Spleen (tissue), 11 donors: ENCODE measurements around the gene GJC2. TPM values are rescaled to one million over a fixed set of nuclear protein-coding genes. Genes with fewer than 3 reads are reported as not detected.

Experiments
- DNase-seq: peaks from one replicate; pipeline ENCODE4 v3.0.0-alpha.2; 2020
- H3K27ac ChIP-seq, 8 donors: fragments of 200-600 bp; sonication (generic) in 7 of 8; 1 replicate in 4 of 8; 2 replicates in 4 of 8; pipeline versions ENCODE4 v1.5.0 to v1.8.0; 2016 to 2021; ENCODE audit warnings: inconsistent platforms in 4 of 8, mild to moderate bottlenecking in 4 of 8, moderate library complexity in 1 of 8
- H3K27me3 ChIP-seq, 7 donors: fragments of 200-600 bp; sonication (generic) in 6 of 7; replicated peaks in 1 of 7; 1 replicate in 4 of 7; 2 replicates in 3 of 7; pipeline versions ENCODE4 v1.5.0 to v1.8.0; 2016 to 2021; ENCODE audit warnings: inconsistent platforms in 3 of 7, mild to moderate bottlenecking in 1 of 7
- H3K36me3 ChIP-seq, 6 donors: fragments of 200-600 bp; sonication (generic) in 5 of 6; 1 replicate in 4 of 6; 2 replicates in 2 of 6; pipeline versions ENCODE4 v1.5.0 to v1.8.0; 2016 to 2021; ENCODE audit warnings: inconsistent platforms in 2 of 6
- H3K4me1 ChIP-seq, 6 donors: fragments of 200-600 bp; sonication (generic) in 5 of 6; 1 replicate in 3 of 6; 2 replicates in 3 of 6; pipeline versions ENCODE4 v1.5.0 to v1.8.0; 2016 to 2021; ENCODE audit warnings: inconsistent platforms in 3 of 6
- H3K4me3 ChIP-seq, 8 donors: fragments of 200-600 bp; sonication (generic) in 7 of 8; 1 replicate in 4 of 8; 2 replicates in 4 of 8; pipeline versions ENCODE4 v1.5.0 to v1.8.0; 2016 to 2021; ENCODE audit warnings: inconsistent platforms in 4 of 8, mild to moderate bottlenecking in 4 of 8, moderate library complexity in 2 of 8
- H3K9me3 ChIP-seq, 8 donors: fragments of 200-600 bp; sonication (generic) in 7 of 8; 1 replicate in 4 of 8; 2 replicates in 4 of 8; pipeline versions ENCODE4 v1.5.0 to v1.8.0; 2016 to 2021; ENCODE audit warnings: inconsistent platforms in 4 of 8
- POLR2A ChIP-seq, 3 donors: fragments of 450-650 bp; IDR thresholded peaks; one replicate each; pipeline ENCODE4 v1.5.1; 2017; ENCODE audit warnings: antibody characterized with exemption in 3 of 3, mild to moderate bottlenecking in 1 of 3
- POLR2AphosphoS5 ChIP-seq, 3 donors: sonication (generic); formaldehyde crosslinking; IDR thresholded peaks; one replicate each; pipeline ENCODE4 v1.5.1; 2017; ENCODE audit warnings: antibody characterized with exemption in 3 of 3
- WGBS, 5 donors: extraction: QIAGEN DNeasy Blood & Tissue Kit in 3 of 5; methylation state at CpG; one replicate each; pipeline versions ENCODE4 v1.1.5 to v1.1.7; 2013 to 2018; 5-methylcytosine and 5-hydroxymethylcytosine counted together
- intact Hi-C: fragments of 100-400 bp; cut with DNase I; formaldehyde crosslinking; loops from one replicate; pipeline ENCODE4 v1.15.0; 2023; ENCODE audit warnings: low total_unique reads
- polyA plus RNA-seq, 3 donors: library from polyadenylated mRNA; stranded (reverse); fragments of 200-250 nt; gene quantifications; one replicate each; pipeline ENCODE4 v1.2.1, GENCODE V29; 2013
- total RNA-seq, 7 donors: library from RNA; depleted of rRNA in 3 of 7; stranded (reverse); fragments of >200 nt in 3 of 7; fragmentation: NEBNext Ultra II Directional in 4 of 7; extraction: Animal tissue kit (Norgen Biotek cat#: 25700) in 4 of 7; gene quantifications; one replicate each; pipeline versions ENCODE4 v1.1.0 to v1.2.1, GENCODE V29; 2016 to 2021
- TF ChIP-seq, protein P1 (sequence below), 11 experiments: fragments of 200-600 bp in 7 of 11; fragments of 450-650 bp in 4 of 11; sonication (generic) in 4 of 11; IDR thresholded peaks in 8 of 11; conservative IDR thresholded peaks in 3 of 11; 1 replicate in 7 of 11; 2 replicates in 4 of 11; pipeline versions ENCODE4 v1.4.0 to v1.8.0; 2016 to 2021; ENCODE audit warnings: antibody characterized with exemption in 11 of 11, inconsistent platforms in 4 of 11, mild to moderate bottlenecking in 1 of 11
- donor health status: healthy with polysubstance abuse.
- donor health status: DM: no; HTN: no; CAD: no; lungs with moderate emphysema.
- donor health status: DM: no; HTN: no; CAD: no.
- donor health status: Bipolar disorder and iron deficiency.
- donor health status: healthy.
- donor health status: DM: no; HTN: no; CAD: no.
- donor health status: DM: yes; HTN: yes; CAD: no.

The GJC2 gene
- total and polyA plus RNA-seq, 10 donors: 0.35 to 3.5 (median 1.3) TPM

DNA sequence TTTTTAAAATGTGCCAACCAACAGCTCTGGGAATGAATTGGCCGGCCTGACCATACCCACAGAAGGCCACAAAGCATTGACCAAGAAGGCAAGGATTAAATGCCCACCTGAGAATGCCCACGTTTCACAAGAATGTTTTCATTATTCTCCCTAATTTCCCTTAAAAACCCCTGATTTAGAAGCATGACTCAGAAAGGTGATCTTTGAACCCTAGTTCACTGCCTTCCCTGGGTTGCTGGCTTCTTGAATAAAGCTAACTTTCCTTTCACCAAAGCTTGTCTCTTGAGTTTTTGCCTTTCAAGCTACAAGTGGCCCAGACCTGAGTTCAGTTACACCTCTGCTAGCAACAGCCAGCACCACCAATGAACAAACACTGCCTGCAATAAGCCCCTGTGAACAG lies 26.2 kb upstream of the GJC2 start:
- Histone ChIP-seq H3K4me3 (no peak overlapping the region), H3K27me3 (no peaks in the 10 kb centered on the region), H3K36me3 (no peaks in the 10 kb centered on the region), H3K9me3 (peaks cover 0 to 3% (median under 1%) of the 10 kb centered on the region in 8 donors), H3K4me1 (no peaks in the 10 kb centered on the region), H3K27ac (no peak overlapping the region)
- TF ChIP-seq POLR2A (IDR thresholded peaks at IDR 0.05) (no peak), POLR2AphosphoS5 (IDR thresholded peaks at IDR 0.05) (no peak)
- TF ChIP-seq, protein P1, sequence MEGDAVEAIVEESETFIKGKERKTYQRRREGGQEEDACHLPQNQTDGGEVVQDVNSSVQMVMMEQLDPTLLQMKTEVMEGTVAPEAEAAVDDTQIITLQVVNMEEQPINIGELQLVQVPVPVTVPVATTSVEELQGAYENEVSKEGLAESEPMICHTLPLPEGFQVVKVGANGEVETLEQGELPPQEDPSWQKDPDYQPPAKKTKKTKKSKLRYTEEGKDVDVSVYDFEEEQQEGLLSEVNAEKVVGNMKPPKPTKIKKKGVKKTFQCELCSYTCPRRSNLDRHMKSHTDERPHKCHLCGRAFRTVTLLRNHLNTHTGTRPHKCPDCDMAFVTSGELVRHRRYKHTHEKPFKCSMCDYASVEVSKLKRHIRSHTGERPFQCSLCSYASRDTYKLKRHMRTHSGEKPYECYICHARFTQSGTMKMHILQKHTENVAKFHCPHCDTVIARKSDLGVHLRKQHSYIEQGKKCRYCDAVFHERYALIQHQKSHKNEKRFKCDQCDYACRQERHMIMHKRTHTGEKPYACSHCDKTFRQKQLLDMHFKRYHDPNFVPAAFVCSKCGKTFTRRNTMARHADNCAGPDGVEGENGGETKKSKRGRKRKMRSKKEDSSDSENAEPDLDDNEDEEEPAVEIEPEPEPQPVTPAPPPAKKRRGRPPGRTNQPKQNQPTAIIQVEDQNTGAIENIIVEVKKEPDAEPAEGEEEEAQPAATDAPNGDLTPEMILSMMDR (IDR thresholded peaks at IDR 0.05 in 8 of 11, conservative IDR thresholded peaks at IDR 0.05 in 3 of 11): no peak
- intact Hi-C loops: loop anchor here (10.0 kb wide), 1 partner anchor 151 kb away; no protein-coding TSS in a partner anchor
- DNase-seq: no peak
- whole genome bisulfite sequencing, 5 donors: 72 to 83% (median 80%) methylated on average over 2 of the region's 2 CpGs

GRCh38 chr1:228125185-228125584 lies 24.5 kb upstream of the GJC2 start:
- Histone ChIP-seq H3K4me3 (no peak overlapping the region), H3K4me1 (peaks cover 0 to under 1% (median under 1%) of the 10 kb centered on the region in 6 donors), H3K36me3 (no peaks in the 10 kb centered on the region), H3K9me3 (no peaks in the 10 kb centered on the region), H3K27ac (no peak overlapping the region), H3K27me3 (peaks cover 0 to 2% (median 0%) of the 10 kb centered on the region in 7 donors)
- intact Hi-C loops: loop anchor here (10.0 kb wide), 1 partner anchor 150 kb away; no protein-coding TSS in a partner anchor
- TF ChIP-seq, protein P1 (IDR thresholded peaks at IDR 0.05 in 8 of 11, conservative IDR thresholded peaks at IDR 0.05 in 3 of 11): no peak
- no peak for TF ChIP-seq POLR2AphosphoS5 (IDR thresholded peaks at IDR 0.05)
- no peak for TF ChIP-seq POLR2A (IDR thresholded peaks at IDR 0.05)
- no peak for DNase-seq
- 77 to 82% (median 80%) methylated on average over 5 of the region's 5 CpGs for WGBS, 5 donors

DNA sequence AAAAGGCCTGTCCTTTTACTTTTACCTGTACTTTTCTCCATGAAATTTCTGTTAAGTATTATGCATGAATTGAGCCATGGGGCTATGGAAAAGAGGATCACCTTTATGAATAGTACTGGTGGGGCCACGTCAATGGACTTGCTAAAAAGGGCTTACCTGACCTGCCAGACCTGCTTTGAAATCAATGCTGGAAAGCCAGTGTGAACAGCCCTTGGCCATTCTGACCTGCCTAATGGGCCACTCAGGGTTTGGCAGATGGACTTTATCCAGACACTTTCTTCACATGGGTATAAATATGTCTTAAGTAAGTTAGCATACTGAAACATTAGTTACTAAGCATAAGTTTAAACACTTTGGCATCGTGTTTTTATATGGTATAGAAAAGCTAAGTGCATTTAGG lies 18.0 kb upstream of the GJC2 start:
- no peak overlapping the region for H3K4me3 ChIP-seq
- 90 to 99% (median 94%) methylated on average over 2 of the region's 2 CpGs for WGBS, 5 donors
- DNase-seq: no peak
- H3K27me3 ChIP-seq: peaks cover 0 to 7% (median 0%) of the 10 kb centered on the region in 7 donors
- intact Hi-C loops: loop anchor here (2.0 kb wide), 1 partner anchor 383 kb away; no protein-coding TSS in a partner anchor
- no peak overlapping the region for H3K27ac ChIP-seq
- peaks cover 0 to 21% (median 9%) of the 10 kb centered on the region in 6 donors for H3K4me1 ChIP-seq
- no peaks in the 10 kb centered on the region for H3K9me3 ChIP-seq
- TF ChIP-seq, protein P1 (IDR thresholded peaks at IDR 0.05 in 8 of 11, conservative IDR thresholded peaks at IDR 0.05 in 3 of 11): no peak
- TF ChIP-seq POLR2A (IDR thresholded peaks at IDR 0.05) (no peak), POLR2AphosphoS5 (IDR thresholded peaks at IDR 0.05) (no peak)
- H3K36me3 ChIP-seq: no peaks in the 10 kb centered on the region

- Histone ChIP-seq H3K4me1 (peaks cover 0 to 48% (median 19%) of the 10 kb centered on the region in 6 donors), H3K4me3 (no peak overlapping the region), H3K9me3 (no peaks in the 10 kb centered on the region), H3K36me3 (no peaks in the 10 kb centered on the region), H3K27me3 (peaks cover 0 to 7% (median 0%) of the 10 kb centered on the region in 7 donors), H3K27ac (no peak overlapping the region)
- no peak for DNase-seq
- WGBS, 5 donors: 86 to 92% (median 89%) methylated on average over 11 to 12 of the region's 12 CpGs
- no peak for TF ChIP-seq POLR2A (IDR thresholded peaks at IDR 0.05)
- TF ChIP-seq, protein P1 (IDR thresholded peaks at IDR 0.05 in 8 of 11, conservative IDR thresholded peaks at IDR 0.05 in 3 of 11): no peak
- TF ChIP-seq POLR2AphosphoS5 (IDR thresholded peaks at IDR 0.05): no peak
- intact Hi-C loops: no loop called here
These were observed 15.1 kb upstream of the GJC2 start for GRCh38 chr1:228134591-228134990.
